Large intestine (tissue), 1 donor: ENCODE measurements around the gene PRRC2C. TPM values are rescaled to one million over a fixed set of nuclear protein-coding genes. Genes with fewer than 3 reads are reported as not detected.

ENCODE experiments used
- polyA plus RNA-seq: library from polyadenylated mRNA; unstranded; fragments of 120-200 nt; gene quantifications from one replicate; pipeline ENCODE4 v1.2.1, GENCODE V29; 2013

The PRRC2C gene
- polyA plus RNA-seq, 1 donor = 107 TPM

Other genes with a start within 250 kb of the PRRC2C start
- gene FMO1, start 237.0 kb upstream of the PRRC2C start, polyA plus RNA-seq = 123 TPM
- gene FMO4, start 171.3 kb upstream of the PRRC2C start, polyA plus RNA-seq = 27.1 TPM
- gene MYOCOS, start 136.7 kb downstream of the PRRC2C start, polyA plus RNA-seq = not detected
- 0.60 TPM for gene MYOC, start 167.2 kb downstream of the PRRC2C start, polyA plus RNA-seq